HCT116 (cell line): ENCODE data around the gene ABCA5. TPM values are rescaled to one million over a fixed set of nuclear protein-coding genes. Genes with fewer than 3 reads are reported as not detected.

Experiments used
- ATAC-seq: fragments of 200-7000 bp; cut with Tn5 transposase; 2 replicates; pipeline ENCODE4 v1.9.1; 2020; ENCODE audit warnings: mild to moderate bottlenecking, moderate library complexity
- BruUV-seq: library from RNA; stranded (reverse); fragments of 400-500 nt; replicated peaks from 2 replicates; lab custom pipeline; 2021; lab: Mats Ljungman, UMichigan
- CTCF ChIA-PET: fragments of 300-600 bp; sonication (Branson Sonifier 250); formaldehyde crosslinking; loops from one replicate; lab custom pipeline; 2021; ENCODE audit warnings: antibody characterized with exemption; lab: Charles Lee
- POLR2A ChIA-PET: fragments of 300-600, 350-600 bp; sonication (Branson Sonifier 250); formaldehyde crosslinking; loops from one replicate; lab custom pipeline; 2021; ENCODE audit warnings: antibody characterized with exemption; lab: Charles Lee
- RAD21 ChIA-PET, 2 experiments: fragments of 300-600 bp; sonication (Branson Sonifier 250); formaldehyde crosslinking; loops; one replicate each; lab custom pipeline; 2023; ENCODE audit warnings: low total read pairs in 2 of 2; ENCODE audit not compliant: uncharacterized antibody in 2 of 2, unreplicated experiment in 2 of 2, low non-redundant PET in 1 of 2; lab: Charles Lee
- DNase-seq: peaks from one replicate; pipeline ENCODE4 v3.0.0-alpha.2; 2010; ENCODE audit warnings: low read depth, low spot score
- H2AFZ ChIP-seq: fragments of 200-600 bp; shearing (Covaris generic), sonication (generic); 2 replicates; pipeline ENCODE4 v1.6.1; 2017; ENCODE audit warnings: low read depth, mixed run types, mixed read lengths, antibody characterized with exemption, low read length; ENCODE audit not compliant: poor library complexity, severe bottlenecking
- H3K27ac ChIP-seq: 2 replicates; pipeline ENCODE4 v1.5.1; 2012; ENCODE audit warnings: low read depth, low read length
- H3K27me3 ChIP-seq: fragments of 200-600 bp; sonication (generic); 2 replicates; pipeline ENCODE4 v1.6.1; 2016; ENCODE audit warnings: mixed run types, low read length, mixed read lengths; ENCODE audit not compliant: insufficient read depth
- H3K36me3 ChIP-seq, 2 experiments: fragments of 200-500 bp in 1 of 2; fragments of 200-600 bp in 1 of 2; sonication (Bioruptor generic) in 1 of 2; sonication (generic) in 1 of 2; 2 replicates each; pipeline versions ENCODE4 v1.5.1 to v1.6.1; 2014 to 2016; ENCODE audit warnings: low read length in 2 of 2, inconsistent platforms in 1 of 2, mixed read lengths in 1 of 2, mixed run types in 1 of 2; ENCODE audit not compliant: insufficient read depth in 2 of 2, control insufficient read depth in 1 of 2
- H3K4me1 ChIP-seq, 2 experiments: fragments of 200-600 bp in 1 of 2; sonication (generic) in 1 of 2; 2 replicates each; pipeline versions ENCODE4 v1.5.1 to v1.6.1; 2012 to 2017; ENCODE audit warnings: low read length in 2 of 2, inconsistent platforms in 1 of 2, mild to moderate bottlenecking in 1 of 2, mixed read lengths in 1 of 2, mixed run types in 1 of 2, moderate library complexity in 1 of 2; ENCODE audit not compliant: insufficient read depth in 2 of 2, control insufficient read depth in 1 of 2
- H3K4me2 ChIP-seq: fragments of 200-600 bp; sonication (generic); 2 replicates; pipeline ENCODE4 v1.6.1; 2017; ENCODE audit warnings: mixed run types, low read length, mixed read lengths
- H3K4me3 ChIP-seq, 2 experiments: fragments of 200-600 bp in 1 of 2; sonication (generic) in 1 of 2; replicated peaks in 1 of 2; 2 replicates each; pipeline ENCODE4 v1.5.1; 2011 to 2016; ENCODE audit warnings: low read length in 2 of 2, control low read depth in 1 of 2, low read depth in 1 of 2, mild to moderate bottlenecking in 1 of 2, mixed read lengths in 1 of 2, mixed run types in 1 of 2
- H3K79me2 ChIP-seq: fragments of 200-600 bp; sonication (generic); 2 replicates; pipeline ENCODE4 v1.6.1; 2017; ENCODE audit warnings: mild to moderate bottlenecking, mixed run types, low read length, moderate library complexity, mixed read lengths; ENCODE audit not compliant: insufficient read depth
- H3K9ac ChIP-seq: fragments of 200-600 bp; sonication (generic); 2 replicates; pipeline ENCODE4 v1.6.1; 2016; ENCODE audit warnings: low read length, mixed read lengths
- H3K9me2 ChIP-seq: fragments of 200-600 bp; sonication (generic), shearing (Covaris generic); 2 replicates; pipeline ENCODE4 v1.6.1; 2017; ENCODE audit warnings: mixed run types, mild to moderate bottlenecking, moderate library complexity; ENCODE audit not compliant: insufficient read depth
- H3K9me3 ChIP-seq, 2 experiments: fragments of 200-500 bp in 1 of 2; fragments of 200-600 bp in 1 of 2; sonication (Bioruptor generic) in 1 of 2; sonication (generic) in 1 of 2; 2 replicates each; pipeline ENCODE4 v1.6.1; 2014 to 2017; ENCODE audit warnings: low read length in 2 of 2, mixed read lengths in 2 of 2, inconsistent platforms in 1 of 2, low read depth in 1 of 2, mild to moderate bottlenecking in 1 of 2, mixed run types in 1 of 2, moderate library complexity in 1 of 2; ENCODE audit not compliant: control insufficient read depth in 1 of 2, insufficient read depth in 1 of 2
- H4K20me1 ChIP-seq: fragments of 200-600 bp; sonication (generic), shearing (Covaris generic); 2 replicates; pipeline ENCODE4 v1.6.1; 2017; ENCODE audit warnings: mixed run types, mild to moderate bottlenecking, moderate library complexity; ENCODE audit not compliant: insufficient read depth
- CBX3 ChIP-seq: IDR thresholded peaks from 2 replicates; pipeline ENCODE4 v1.6.1; 2012; ENCODE audit warnings: low read depth
- CEBPB ChIP-seq: IDR thresholded peaks from 2 replicates; pipeline ENCODE4 v1.6.1; 2012; ENCODE audit warnings: low read depth
- ELF1 ChIP-seq: IDR thresholded peaks from 2 replicates; pipeline ENCODE4 v1.6.1; 2012; ENCODE audit warnings: low read depth, borderline replicate concordance
- FOSL1 ChIP-seq: IDR thresholded peaks from 2 replicates; pipeline ENCODE4 v1.6.1; 2012; ENCODE audit warnings: low read depth
- JUND ChIP-seq: IDR thresholded peaks from 2 replicates; pipeline ENCODE4 v1.6.1; 2012
- POLR2A ChIP-seq: IDR thresholded peaks from 2 replicates; pipeline ENCODE4 v1.7.0; 2011; ENCODE audit warnings: borderline replicate concordance; ENCODE audit not compliant: insufficient read depth, insufficient read length; ENCODE audit errors: extremely low read depth
- POLR2AphosphoS5 ChIP-seq: IDR thresholded peaks from 2 replicates; pipeline ENCODE4 v1.6.1; 2011; ENCODE audit warnings: mild to moderate bottlenecking, low read depth, low read length, moderate library complexity
- RAD21 ChIP-seq: IDR thresholded peaks from 2 replicates; pipeline ENCODE4 v1.6.1; 2012; ENCODE audit warnings: low read depth, mild to moderate bottlenecking
- REST ChIP-seq: IDR thresholded peaks from 2 replicates; pipeline ENCODE4 v1.6.1; 2012; ENCODE audit warnings: low read depth
- SIN3A ChIP-seq: IDR thresholded peaks from 2 replicates; pipeline ENCODE4 v1.6.1; 2012; ENCODE audit warnings: low read depth
- SP1 ChIP-seq: IDR thresholded peaks from 2 replicates; pipeline ENCODE4 v1.6.1; 2012; ENCODE audit warnings: low read depth
- SRF ChIP-seq: IDR thresholded peaks from 2 replicates; pipeline ENCODE4 v1.6.1; 2012; ENCODE audit warnings: low read depth
- YY1 ChIP-seq: IDR thresholded peaks from 2 replicates; pipeline ENCODE4 v1.6.1; 2011; ENCODE audit warnings: low read length, low read depth, moderate library complexity, mild to moderate bottlenecking; ENCODE audit not compliant: insufficient replicate concordance; ENCODE audit errors: extremely low read depth
- ZFX ChIP-seq: fragments of 450-650 bp; IDR thresholded peaks from 2 replicates; pipeline ENCODE4 v1.6.1; 2017
- ZNF274 ChIP-seq: fragments of 200-500 bp; sonication (Bioruptor generic); IDR thresholded peaks from 2 replicates; pipeline ENCODE4 v1.6.1; 2014; ENCODE audit warnings: mild to moderate bottlenecking, low read depth, low read length, inconsistent platforms
- intact Hi-C: fragments of 100-400 bp; cut with micrococcal nuclease; formaldehyde crosslinking; loops from 2 replicates; pipeline ENCODE4 v1.10.0; 2022
- total RNA-seq: library from RNA; stranded (reverse); gene quantifications from one replicate; pipeline ENCODE4 v1.2.1, GENCODE V29; 2021; ENCODE audit not compliant: unreplicated experiment
- TF ChIP-seq, protein P1 (sequence below): IDR thresholded peaks from 2 replicates; pipeline ENCODE4 v1.6.1; 2012
- TF ChIP-seq, protein P2 (sequence below), 3 experiments: fragments of 200-600 bp in 1 of 3; sonication (generic) in 1 of 3; IDR thresholded peaks in 2 of 3; conservative IDR thresholded peaks in 1 of 3; 2 replicates each; pipeline ENCODE4 v1.5.1; 2012 to 2017; ENCODE audit warnings: low read depth in 2 of 3, low read length in 2 of 3, antibody characterized with exemption in 1 of 3, borderline replicate concordance in 1 of 3, control low read depth in 1 of 3, mild to moderate bottlenecking in 1 of 3, mixed read lengths in 1 of 3, mixed run types in 1 of 3, moderate library complexity in 1 of 3; ENCODE audit not compliant: insufficient read depth in 1 of 3
- TF ChIP-seq, protein P3 (sequence below): IDR thresholded peaks from 2 replicates; pipeline ENCODE4 v1.6.1; 2012

Gene ABCA5
- total RNA-seq, 1 experiment from 2014 or later: 6.8 TPM

DNA sequence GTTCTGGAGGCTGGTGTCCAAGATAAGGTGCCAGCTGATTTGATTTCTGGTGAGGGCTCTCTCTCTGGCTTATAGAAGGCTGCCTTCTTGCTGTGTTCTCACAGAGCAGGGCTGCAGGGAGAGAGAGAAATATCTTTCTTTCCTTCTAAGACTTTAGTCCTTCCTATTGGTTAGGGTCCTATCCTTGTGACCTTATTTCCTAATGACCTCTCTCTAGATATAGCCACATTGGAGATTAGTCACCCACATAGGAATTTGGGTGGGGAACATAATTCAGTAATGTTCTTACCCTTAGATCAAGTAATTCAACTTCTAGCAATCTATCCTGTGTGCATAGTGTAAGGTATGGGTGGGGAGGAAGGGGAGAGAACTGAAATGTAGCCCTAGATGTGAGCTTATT lies 18.0 kb upstream of the ABCA5 start:
- Histone ChIP-seq H4K20me1 (no peaks in the 10 kb centered on the region), H3K27me3 (no peaks in the 10 kb centered on the region), H3K9me3 (no peaks in the 10 kb centered on the region), H3K79me2 (no peaks in the 10 kb centered on the region), H3K27ac (no peak overlapping the region), H3K4me1 (peaks cover 0 to 8% of the 10 kb centered on the region in 2 experiments; a peak in 2 of 4 replicates), H3K9me2 (no peaks in the 10 kb centered on the region), H3K36me3 (no peaks in the 10 kb centered on the region), H3K4me2 (peak overlapping the region; percentile 51), H3K9ac (no peak overlapping the region), H3K4me3 (no peak overlapping the region), H2AFZ (peak overlapping the region; percentile 76)
- RAD21 ChIA-PET: no interaction called here
- CTCF ChIA-PET: interaction anchor here (1.1 kb wide), 1 partner anchor 8 kb away, joined by 4 read pairs; no protein-coding TSS in a partner anchor
- POLR2A ChIA-PET: no interaction called here
- ATAC-seq (peak; percentile 69), DNase-seq (no peak)
- no peak for TF ChIP-seq SRF
- TF ChIP-seq YY1: no peak
- TF ChIP-seq FOSL1: no peak
- no peak for TF ChIP-seq SIN3A
- TF ChIP-seq, protein P1, sequence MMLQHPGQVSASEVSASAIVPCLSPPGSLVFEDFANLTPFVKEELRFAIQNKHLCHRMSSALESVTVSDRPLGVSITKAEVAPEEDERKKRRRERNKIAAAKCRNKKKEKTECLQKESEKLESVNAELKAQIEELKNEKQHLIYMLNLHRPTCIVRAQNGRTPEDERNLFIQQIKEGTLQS: no peak
- TF ChIP-seq, protein P2, sequence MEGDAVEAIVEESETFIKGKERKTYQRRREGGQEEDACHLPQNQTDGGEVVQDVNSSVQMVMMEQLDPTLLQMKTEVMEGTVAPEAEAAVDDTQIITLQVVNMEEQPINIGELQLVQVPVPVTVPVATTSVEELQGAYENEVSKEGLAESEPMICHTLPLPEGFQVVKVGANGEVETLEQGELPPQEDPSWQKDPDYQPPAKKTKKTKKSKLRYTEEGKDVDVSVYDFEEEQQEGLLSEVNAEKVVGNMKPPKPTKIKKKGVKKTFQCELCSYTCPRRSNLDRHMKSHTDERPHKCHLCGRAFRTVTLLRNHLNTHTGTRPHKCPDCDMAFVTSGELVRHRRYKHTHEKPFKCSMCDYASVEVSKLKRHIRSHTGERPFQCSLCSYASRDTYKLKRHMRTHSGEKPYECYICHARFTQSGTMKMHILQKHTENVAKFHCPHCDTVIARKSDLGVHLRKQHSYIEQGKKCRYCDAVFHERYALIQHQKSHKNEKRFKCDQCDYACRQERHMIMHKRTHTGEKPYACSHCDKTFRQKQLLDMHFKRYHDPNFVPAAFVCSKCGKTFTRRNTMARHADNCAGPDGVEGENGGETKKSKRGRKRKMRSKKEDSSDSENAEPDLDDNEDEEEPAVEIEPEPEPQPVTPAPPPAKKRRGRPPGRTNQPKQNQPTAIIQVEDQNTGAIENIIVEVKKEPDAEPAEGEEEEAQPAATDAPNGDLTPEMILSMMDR (IDR thresholded peaks at IDR 0.05 in 2 of 3, conservative IDR thresholded peaks at IDR 0.05 in 1 of 3; ENCODE audit: borderline replicate concordance in 1 of 3, insufficient read depth in 1 of 3, low read depth in 2 of 3, low read length in 2 of 3): no peak
- no peak for TF ChIP-seq REST
- TF ChIP-seq ZNF274: no peak
- no peak for TF ChIP-seq POLR2A
- no peak for TF ChIP-seq POLR2AphosphoS5
- TF ChIP-seq ELF1: no peak
- TF ChIP-seq JUND: no peak
- TF ChIP-seq, protein P3, sequence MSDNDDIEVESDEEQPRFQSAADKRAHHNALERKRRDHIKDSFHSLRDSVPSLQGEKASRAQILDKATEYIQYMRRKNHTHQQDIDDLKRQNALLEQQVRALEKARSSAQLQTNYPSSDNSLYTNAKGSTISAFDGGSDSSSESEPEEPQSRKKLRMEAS: no peak
- TF ChIP-seq ZFX: no peak
- TF ChIP-seq CBX3: no peak
- no peak for TF ChIP-seq RAD21
- TF ChIP-seq SP1: no peak
- no peak for TF ChIP-seq CEBPB
- intact Hi-C loops: no loop called here
- BruUV-seq: no TSS peak
